ENCODE data around the gene SV2C. TPM values are rescaled to one million over a fixed set of nuclear protein-coding genes. Genes with fewer than 3 reads are reported as not detected.
"Not testable (repeated sequence)": the region's sequence is repeated elsewhere in the genome, so short reads cannot be mapped to it uniquely, and the experiment has no call there.

SV2C gene
- total RNA-seq, 2 experiments from 2014 or later = 0.07 to 0.10 TPM

GRCh38 chr5:76081811-76082771 lies 1.1 kb upstream of the SV2C start:
- ChIA-PET POLR2A (no interaction called here), CTCF (no interaction called here)
- Mint-ChIP-seq H3K4me3 (peak overlapping the region; percentile 67), H3K4me1 (peaks cover 26% of the 10 kb centered on the region), H3K9me3 (no peaks in the 10 kb centered on the region), H3K27me3 (peaks cover 89% of the 10 kb centered on the region), H3K36me3 (ENCODE audit: low read depth) (no peaks in the 10 kb centered on the region), H3K27ac (no peak overlapping the region)
- DNase-seq = no peak

- Mint-ChIP-seq H3K9me3 (no peaks in the 10 kb centered on the region), H3K36me3 (ENCODE audit: low read depth) (no peaks in the 10 kb centered on the region), H3K27me3 (peaks cover 84% of the 10 kb centered on the region), H3K27ac (peak overlapping the region; percentile 21), H3K4me3 (peak overlapping the region; percentile 67), H3K4me1 (peaks cover 26% of the 10 kb centered on the region)
- ChIA-PET POLR2A (no interaction called here), CTCF (interaction anchor here (0.6 to 1.6 kb wide), 2 partner anchors 13 to 512 kb away, joined by 3 to 4 read pairs; no protein-coding TSS in a partner anchor)
- DNase-seq = no peak
These were observed 642 bp downstream of the SV2C start for GRCh38 chr5:76083555-76084495.

- Mint-ChIP-seq H3K9me3 (no peaks in the 10 kb centered on the region), H3K4me1 (peaks cover 26% of the 10 kb centered on the region), H3K4me3 (peak overlapping the region; percentile 67), H3K36me3 (ENCODE audit: low read depth) (no peaks in the 10 kb centered on the region), H3K27ac (no peak overlapping the region), H3K27me3 (peaks cover 84% of the 10 kb centered on the region)
- ChIA-PET POLR2A (no interaction called here), CTCF (interaction anchor here (1.6 kb wide), 1 partner anchor 14 kb away, joined by 4 read pairs; no protein-coding TSS in a partner anchor)
- no peak for DNase-seq
These were observed 1.5 kb downstream of the SV2C start for GRCh38 chr5:76084496-76085242.

- Mint-ChIP-seq H3K4me3 (peak overlapping the region; percentile 17), H3K4me1 (peaks cover 26% of the 10 kb centered on the region), H3K9me3 (no peaks in the 10 kb centered on the region), H3K36me3 (ENCODE audit: low read depth) (no peaks in the 10 kb centered on the region), H3K27ac (no peak overlapping the region), H3K27me3 (peaks cover 84% of the 10 kb centered on the region)
- POLR2A ChIA-PET = no interaction called here
- no peak for DNase-seq
- CTCF ChIA-PET = interaction anchor here (0.6 to 1.1 kb wide), 2 partner anchors 61 to 540 kb away, joined by 3 to 4 read pairs; no protein-coding TSS in a partner anchor
These were observed 2.0 kb downstream of the SV2C start for GRCh38 chr5:76085243-76085579.

- POLR2A ChIA-PET = no interaction called here
- Mint-ChIP-seq H3K27me3 (peaks cover 80% of the 10 kb centered on the region), H3K9me3 (no peaks in the 10 kb centered on the region), H3K36me3 (ENCODE audit: low read depth) (no peaks in the 10 kb centered on the region), H3K4me1 (peaks cover 26% of the 10 kb centered on the region), H3K4me3 (no peak overlapping the region), H3K27ac (no peak overlapping the region)
- CTCF ChIA-PET = interaction anchor here (0.5 to 1.1 kb wide), 2 partner anchors 60 to 876 kb away, joined by 3 to 4 read pairs; no protein-coding TSS in a partner anchor
- no peak for DNase-seq
These were observed 2.9 kb downstream of the SV2C start for GRCh38 chr5:76086095-76086494.

- H3K9me3 Mint-ChIP-seq; H3K4me1 Mint-ChIP-seq; DNase-seq; H3K4me3 Mint-ChIP-seq; POLR2A ChIA-PET; H3K27ac Mint-ChIP-seq; H3K36me3 Mint-ChIP-seq (ENCODE audit: low read depth): not testable (repeated sequence)
- H3K27me3 Mint-ChIP-seq = peaks cover 61% of the 10 kb centered on the region
- CTCF ChIA-PET = interaction anchor here (0.9 kb wide), 1 partner anchor 9 kb away, joined by 3 read pairs; no protein-coding TSS in a partner anchor
These were observed 6.0 kb downstream of the SV2C start for GRCh38 chr5:76089156-76089555.

- Mint-ChIP-seq H3K27ac (no peak overlapping the region), H3K4me3 (no peak overlapping the region), H3K4me1 (no peaks in the 10 kb centered on the region), H3K36me3 (ENCODE audit: low read depth) (no peaks in the 10 kb centered on the region), H3K9me3 (no peaks in the 10 kb centered on the region), H3K27me3 (peaks cover 54% of the 10 kb centered on the region)
- DNase-seq = no peak
- POLR2A ChIA-PET = no interaction called here
- CTCF ChIA-PET = interaction anchor here (2.0 kb wide), 1 partner anchor 165 kb away, joined by 4 read pairs; no protein-coding TSS in a partner anchor
These were observed 8.2 kb downstream of the SV2C start for GRCh38 chr5:76091351-76091750.

- Mint-ChIP-seq H3K4me3 (no peak overlapping the region), H3K4me1 (peaks cover 10% of the 10 kb centered on the region), H3K36me3 (ENCODE audit: low read depth) (no peaks in the 10 kb centered on the region), H3K27ac (no peak overlapping the region), H3K27me3 (peaks cover 31% of the 10 kb centered on the region), H3K9me3 (no peaks in the 10 kb centered on the region)
- DNase-seq = peak; percentile 61
- CTCF ChIA-PET = no interaction called here
- POLR2A ChIA-PET = interaction anchor here (0.8 kb wide), 1 partner anchor 509 kb away, joined by 3 read pairs; no protein-coding TSS in a partner anchor
These were observed 16.1 kb downstream of the SV2C start for GRCh38 chr5:76099286-76099702.

GRCh38 chr5:76099756-76100155 lies 16.6 kb downstream of the SV2C start:
- Mint-ChIP-seq H3K36me3 (ENCODE audit: low read depth) (no peaks in the 10 kb centered on the region), H3K4me1 (peaks cover 10% of the 10 kb centered on the region), H3K4me3 (no peak overlapping the region), H3K9me3 (no peaks in the 10 kb centered on the region), H3K27me3 (peaks cover 27% of the 10 kb centered on the region), H3K27ac (no peak overlapping the region)
- CTCF ChIA-PET = no interaction called here
- DNase-seq = no peak
- POLR2A ChIA-PET = no interaction called here

GRCh38 chr5:76104027-76104426 lies 20.8 kb downstream of the SV2C start:
- DNase-seq = peak; percentile 55
- no peaks in the 10 kb centered on the region for H3K9me3 Mint-ChIP-seq
- peaks cover 20% of the 10 kb centered on the region for H3K4me1 Mint-ChIP-seq
- ChIA-PET POLR2A (no interaction called here), CTCF (interaction anchor here (1.1 kb wide), 1 partner anchor 367 kb away, joined by 3 read pairs; no protein-coding TSS in a partner anchor)
- H3K36me3 Mint-ChIP-seq (ENCODE audit: low read depth) = no peaks in the 10 kb centered on the region
- no peak overlapping the region for H3K27ac Mint-ChIP-seq
- H3K27me3 Mint-ChIP-seq = peaks cover 40% of the 10 kb centered on the region
- H3K4me3 Mint-ChIP-seq = no peak overlapping the region

GRCh38 chr5:76106149-76106548 lies 23.0 kb downstream of the SV2C start:
- CTCF ChIA-PET = interaction anchor here (0.6 kb wide), 1 partner anchor 1284 kb away, joined by 3 read pairs; no protein-coding TSS in a partner anchor
- Mint-ChIP-seq H3K4me1 (peaks cover 11% of the 10 kb centered on the region), H3K4me3 (no peak overlapping the region), H3K36me3 (ENCODE audit: low read depth) (no peaks in the 10 kb centered on the region), H3K9me3 (no peaks in the 10 kb centered on the region), H3K27me3 (peaks cover 37% of the 10 kb centered on the region), H3K27ac (no peak overlapping the region)
- no peak for DNase-seq
- POLR2A ChIA-PET = no interaction called here
